ENCODE data around the gene ZNF865.
A peak's percentile ranks its signal among the peaks of the same experiment; 100 is the strongest.

The ZNF865 gene

GRCh38 chr19:55590109-55590508, 15.3 kb upstream of the ZNF865 start:
- Histone ChIP-seq H3K4me3 (ENCODE audit: low read length) (no peak overlapping the region), H3K27ac (ENCODE audit: low read depth, low read length) (no peak overlapping the region), H3K9me3 (ENCODE audit: insufficient read depth, low read depth, low read length) (no peaks in the 10 kb centered on the region), H3K4me1 (ENCODE audit: insufficient read depth, low read length) (peaks cover 11% of the 10 kb centered on the region; the same call in 1 of the 2 replicates), H3K36me3 (ENCODE audit: insufficient read depth, low read length) (peaks cover 8% of the 10 kb centered on the region), H3K9ac (ENCODE audit: low read depth, low read length) (no peak overlapping the region), H3K27me3 (ENCODE audit: insufficient read depth, low read length) (no peaks in the 10 kb centered on the region)
- WGBS, result 55% methylated on average over 7 of the region's 7 CpGs

- 85% methylated on average over 10 of the region's 10 CpGs for WGBS
Observed at GRCh38 chr19:55590617-55591016, 14.8 kb upstream of the ZNF865 start.

GRCh38 chr19:55591555-55591954, 13.9 kb upstream of the ZNF865 start:
- Histone ChIP-seq H3K27ac (ENCODE audit: low read depth, low read length) (no peak overlapping the region), H3K4me3 (ENCODE audit: low read length) (no peak overlapping the region), H3K9ac (ENCODE audit: low read depth, low read length) (no peak overlapping the region), H3K27me3 (ENCODE audit: insufficient read depth, low read length) (no peaks in the 10 kb centered on the region), H3K9me3 (ENCODE audit: insufficient read depth, low read depth, low read length) (no peaks in the 10 kb centered on the region), H3K4me1 (ENCODE audit: insufficient read depth, low read length) (peaks cover 3% of the 10 kb centered on the region; the same call in 1 of the 2 replicates), H3K36me3 (ENCODE audit: insufficient read depth, low read length) (peaks cover 23% of the 10 kb centered on the region)
- WGBS, result 83% methylated on average over 10 of the region's 10 CpGs

More at GRCh38 chr19:55590617-55591016, 14.8 kb upstream of the ZNF865 start:
- no peaks in the 10 kb centered on the region for H3K9me3 ChIP-seq (ENCODE audit: insufficient read depth, low read depth, low read length)
- H3K4me1 ChIP-seq (ENCODE audit: insufficient read depth, low read length), result peaks cover 6% of the 10 kb centered on the region; the same call in 1 of the 2 replicates
- peaks cover 13% of the 10 kb centered on the region for H3K36me3 ChIP-seq (ENCODE audit: insufficient read depth, low read length)
- no peak overlapping the region for H3K4me3 ChIP-seq (ENCODE audit: low read length)
- H3K27me3 ChIP-seq (ENCODE audit: insufficient read depth, low read length), result no peaks in the 10 kb centered on the region
- no peak overlapping the region for H3K9ac ChIP-seq (ENCODE audit: low read depth, low read length)
- H3K27ac ChIP-seq (ENCODE audit: low read depth, low read length), result no peak overlapping the region

- no peaks in the 10 kb centered on the region for H3K9me3 ChIP-seq (ENCODE audit: insufficient read depth, low read depth, low read length)
Observed at GRCh38 chr19:55592391-55593090, 12.9 kb upstream of the ZNF865 start.

GRCh38 chr19:55593096-55593772, 12.2 kb upstream of the ZNF865 start:
- Histone ChIP-seq H3K4me3 (ENCODE audit: low read length) (no peak overlapping the region), H3K27me3 (ENCODE audit: insufficient read depth, low read length) (no peaks in the 10 kb centered on the region), H3K27ac (ENCODE audit: low read depth, low read length) (no peak overlapping the region), H3K4me1 (ENCODE audit: insufficient read depth, low read length) (peaks cover 4% of the 10 kb centered on the region), H3K36me3 (ENCODE audit: insufficient read depth, low read length) (peaks cover 29% of the 10 kb centered on the region), H3K9me3 (ENCODE audit: insufficient read depth, low read depth, low read length) (no peaks in the 10 kb centered on the region), H3K9ac (ENCODE audit: low read depth, low read length) (no peak overlapping the region)
- WGBS, result 96% methylated on average over 68 of the region's 68 CpGs

More at GRCh38 chr19:55592391-55593090, 12.9 kb upstream of the ZNF865 start:
- Histone ChIP-seq H3K36me3 (ENCODE audit: insufficient read depth, low read length) (peaks cover 29% of the 10 kb centered on the region), H3K27ac (ENCODE audit: low read depth, low read length) (no peak overlapping the region), H3K4me1 (ENCODE audit: insufficient read depth, low read length) (peaks cover 3% of the 10 kb centered on the region; the same call in 1 of the 2 replicates), H3K4me3 (ENCODE audit: low read length) (no peak overlapping the region), H3K27me3 (ENCODE audit: insufficient read depth, low read length) (no peaks in the 10 kb centered on the region), H3K9ac (ENCODE audit: low read depth, low read length) (no peak overlapping the region)
- WGBS, result 96% methylated on average over 73 of the region's 73 CpGs

GRCh38 chr19:55594996-55595545, 10.4 kb upstream of the ZNF865 start:
- Histone ChIP-seq H3K36me3 (ENCODE audit: insufficient read depth, low read length) (peaks cover 29% of the 10 kb centered on the region), H3K4me3 (ENCODE audit: low read length) (no peak overlapping the region), H3K27me3 (ENCODE audit: insufficient read depth, low read length) (no peaks in the 10 kb centered on the region), H3K9me3 (ENCODE audit: insufficient read depth, low read depth, low read length) (no peaks in the 10 kb centered on the region), H3K9ac (ENCODE audit: low read depth, low read length) (no peak overlapping the region), H3K27ac (ENCODE audit: low read depth, low read length) (no peak overlapping the region), H3K4me1 (ENCODE audit: insufficient read depth, low read length) (peaks cover 8% of the 10 kb centered on the region)
- WGBS, result 92% methylated on average over 3 of the region's 4 CpGs

- H3K9ac ChIP-seq (ENCODE audit: low read depth, low read length), result no peak overlapping the region
- H3K27me3 ChIP-seq (ENCODE audit: insufficient read depth, low read length), result no peaks in the 10 kb centered on the region
- no peaks in the 10 kb centered on the region for H3K9me3 ChIP-seq (ENCODE audit: insufficient read depth, low read depth, low read length)
- H3K4me3 ChIP-seq (ENCODE audit: low read length), result no peak overlapping the region
- H3K27ac ChIP-seq (ENCODE audit: low read depth, low read length), result no peak overlapping the region
- 93% methylated on average over 3 of the region's 3 CpGs for WGBS
- peaks cover 10% of the 10 kb centered on the region for H3K4me1 ChIP-seq (ENCODE audit: insufficient read depth, low read length)
- peaks cover 29% of the 10 kb centered on the region for H3K36me3 ChIP-seq (ENCODE audit: insufficient read depth, low read length)
Observed at GRCh38 chr19:55596304-55596703, 9.1 kb upstream of the ZNF865 start.

GRCh38 chr19:55597501-55597921, 7.9 kb upstream of the ZNF865 start:
- Histone ChIP-seq H3K9ac (ENCODE audit: low read depth, low read length) (no peak overlapping the region), H3K9me3 (ENCODE audit: insufficient read depth, low read depth, low read length) (no peaks in the 10 kb centered on the region), H3K27ac (ENCODE audit: low read depth, low read length) (no peak overlapping the region), H3K36me3 (ENCODE audit: insufficient read depth, low read length) (peaks cover 29% of the 10 kb centered on the region), H3K27me3 (ENCODE audit: insufficient read depth, low read length) (no peaks in the 10 kb centered on the region), H3K4me3 (ENCODE audit: low read length) (no peak overlapping the region), H3K4me1 (ENCODE audit: insufficient read depth, low read length) (peaks cover 8% of the 10 kb centered on the region)
- 97% methylated on average over 27 of the region's 30 CpGs for WGBS

GRCh38 chr19:55598034-55598433, 7.4 kb upstream of the ZNF865 start:
- 83% methylated on average over 9 of the region's 9 CpGs for WGBS
- no peaks in the 10 kb centered on the region for H3K9me3 ChIP-seq (ENCODE audit: insufficient read depth, low read depth, low read length)
- H3K4me3 ChIP-seq (ENCODE audit: low read length), result peak overlapping the region; percentile 79; the same call in 1 of the 2 replicates
- H3K27me3 ChIP-seq (ENCODE audit: insufficient read depth, low read length), result no peaks in the 10 kb centered on the region
- peaks cover 8% of the 10 kb centered on the region for H3K4me1 ChIP-seq (ENCODE audit: insufficient read depth, low read length)
- H3K27ac ChIP-seq (ENCODE audit: low read depth, low read length), result no peak overlapping the region
- H3K9ac ChIP-seq (ENCODE audit: low read depth, low read length), result no peak overlapping the region
- H3K36me3 ChIP-seq (ENCODE audit: insufficient read depth, low read length), result peaks cover 29% of the 10 kb centered on the region

- peaks cover 8% of the 10 kb centered on the region for H3K4me1 ChIP-seq (ENCODE audit: insufficient read depth, low read length)
- no peaks in the 10 kb centered on the region for H3K9me3 ChIP-seq (ENCODE audit: insufficient read depth, low read depth, low read length)
- H3K9ac ChIP-seq (ENCODE audit: low read depth, low read length), result peak overlapping the region; percentile 99
- H3K36me3 ChIP-seq (ENCODE audit: insufficient read depth, low read length), result peaks cover 26% of the 10 kb centered on the region
- peak overlapping the region; percentile 79 for H3K4me3 ChIP-seq (ENCODE audit: low read length)
- H3K27me3 ChIP-seq (ENCODE audit: insufficient read depth, low read length), result no peaks in the 10 kb centered on the region
- peak overlapping the region; percentile 99 for H3K27ac ChIP-seq (ENCODE audit: low read depth, low read length)
- 6% methylated on average over 26 of the region's 26 CpGs for WGBS
Observed at GRCh38 chr19:55598719-55599467, 6.6 kb upstream of the ZNF865 start.

GRCh38 chr19:55599468-55599841, 6.0 kb upstream of the ZNF865 start, which contains the start of gene FIZ1:
Gene FIZ1, minus strand, starts transcription at chr19:55599517. Its CDS starts 1,652 bp downstream, at chr19:55597865.
- H3K4me1 ChIP-seq (ENCODE audit: insufficient read depth, low read length), result peaks cover 8% of the 10 kb centered on the region

More at GRCh38 chr19:55599468-55599841, 6.0 kb upstream of the ZNF865 start, which contains the start of gene FIZ1:
- H3K4me3 ChIP-seq (ENCODE audit: low read length), result peak within 1 kb of the TSS; percentile 79
- under 1% methylated on average over 23 of the region's 23 CpGs for WGBS
- H3K36me3 ChIP-seq (ENCODE audit: insufficient read depth, low read length), result peaks cover 26% of the 10 kb centered on the region
- peak within 1 kb of the TSS; percentile 99 for H3K9ac ChIP-seq (ENCODE audit: low read depth, low read length)
- H3K27me3 ChIP-seq (ENCODE audit: insufficient read depth, low read length), result no peaks in the 10 kb centered on the region
- no peaks in the 10 kb centered on the region for H3K9me3 ChIP-seq (ENCODE audit: insufficient read depth, low read depth, low read length)
- H3K27ac ChIP-seq (ENCODE audit: low read depth, low read length), result peak within 1 kb of the TSS; percentile 99

All from HUES64 (cell line).